GM12873 (cell line): ENCODE results near the gene TRIM69.

Source experiments
- TF ChIP-seq, protein P1 (sequence below): IDR thresholded peaks from 2 replicates; pipeline ENCODE4 v1.5.1; 2012; ENCODE audit warnings: low read depth, mild to moderate bottlenecking, moderate library complexity, low read length, control low read depth; ENCODE audit not compliant: insufficient read depth; ENCODE audit errors: missing control alignments

TRIM69 gene, protein sequence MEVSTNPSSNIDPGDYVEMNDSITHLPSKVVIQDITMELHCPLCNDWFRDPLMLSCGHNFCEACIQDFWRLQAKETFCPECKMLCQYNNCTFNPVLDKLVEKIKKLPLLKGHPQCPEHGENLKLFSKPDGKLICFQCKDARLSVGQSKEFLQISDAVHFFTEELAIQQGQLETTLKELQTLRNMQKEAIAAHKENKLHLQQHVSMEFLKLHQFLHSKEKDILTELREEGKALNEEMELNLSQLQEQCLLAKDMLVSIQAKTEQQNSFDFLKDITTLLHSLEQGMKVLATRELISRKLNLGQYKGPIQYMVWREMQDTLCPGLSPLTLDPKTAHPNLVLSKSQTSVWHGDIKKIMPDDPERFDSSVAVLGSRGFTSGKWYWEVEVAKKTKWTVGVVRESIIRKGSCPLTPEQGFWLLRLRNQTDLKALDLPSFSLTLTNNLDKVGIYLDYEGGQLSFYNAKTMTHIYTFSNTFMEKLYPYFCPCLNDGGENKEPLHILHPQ

DNA sequence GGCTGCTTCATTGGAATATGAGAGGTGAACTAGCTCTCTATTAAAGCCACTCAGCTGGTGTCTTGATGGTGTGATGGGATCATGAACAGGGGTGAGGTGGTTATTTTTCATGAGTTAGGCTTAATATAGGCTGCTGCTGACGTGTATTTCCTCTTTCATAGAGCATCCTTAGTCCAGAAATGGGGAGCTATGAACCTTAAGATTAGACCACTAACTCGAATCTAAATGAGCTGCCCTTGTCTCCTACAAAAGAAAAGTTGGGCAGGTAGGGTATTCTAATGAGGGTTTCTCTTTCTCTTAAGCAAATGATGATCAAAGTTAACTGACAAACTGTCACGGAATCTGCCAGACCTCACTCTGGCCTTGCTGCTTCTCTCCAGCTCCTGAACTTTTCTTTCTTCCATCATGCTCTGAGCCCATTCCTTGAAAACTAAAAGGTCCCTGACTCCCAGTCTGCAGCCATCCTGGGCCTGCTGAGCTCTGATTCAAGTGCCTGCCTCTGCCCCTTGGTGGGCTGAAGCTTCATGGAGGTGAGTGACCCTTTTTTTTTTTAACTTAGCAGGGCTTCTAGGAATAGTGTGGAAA lies at the start of gene TRIM69:
TRIM69 (plus strand) TSS at position 348 of the 585 bp plus-strand sequence; CDS start at position 525, 177 bp downstream.
- TF ChIP-seq, protein P1, sequence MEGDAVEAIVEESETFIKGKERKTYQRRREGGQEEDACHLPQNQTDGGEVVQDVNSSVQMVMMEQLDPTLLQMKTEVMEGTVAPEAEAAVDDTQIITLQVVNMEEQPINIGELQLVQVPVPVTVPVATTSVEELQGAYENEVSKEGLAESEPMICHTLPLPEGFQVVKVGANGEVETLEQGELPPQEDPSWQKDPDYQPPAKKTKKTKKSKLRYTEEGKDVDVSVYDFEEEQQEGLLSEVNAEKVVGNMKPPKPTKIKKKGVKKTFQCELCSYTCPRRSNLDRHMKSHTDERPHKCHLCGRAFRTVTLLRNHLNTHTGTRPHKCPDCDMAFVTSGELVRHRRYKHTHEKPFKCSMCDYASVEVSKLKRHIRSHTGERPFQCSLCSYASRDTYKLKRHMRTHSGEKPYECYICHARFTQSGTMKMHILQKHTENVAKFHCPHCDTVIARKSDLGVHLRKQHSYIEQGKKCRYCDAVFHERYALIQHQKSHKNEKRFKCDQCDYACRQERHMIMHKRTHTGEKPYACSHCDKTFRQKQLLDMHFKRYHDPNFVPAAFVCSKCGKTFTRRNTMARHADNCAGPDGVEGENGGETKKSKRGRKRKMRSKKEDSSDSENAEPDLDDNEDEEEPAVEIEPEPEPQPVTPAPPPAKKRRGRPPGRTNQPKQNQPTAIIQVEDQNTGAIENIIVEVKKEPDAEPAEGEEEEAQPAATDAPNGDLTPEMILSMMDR = no peak

DNA sequence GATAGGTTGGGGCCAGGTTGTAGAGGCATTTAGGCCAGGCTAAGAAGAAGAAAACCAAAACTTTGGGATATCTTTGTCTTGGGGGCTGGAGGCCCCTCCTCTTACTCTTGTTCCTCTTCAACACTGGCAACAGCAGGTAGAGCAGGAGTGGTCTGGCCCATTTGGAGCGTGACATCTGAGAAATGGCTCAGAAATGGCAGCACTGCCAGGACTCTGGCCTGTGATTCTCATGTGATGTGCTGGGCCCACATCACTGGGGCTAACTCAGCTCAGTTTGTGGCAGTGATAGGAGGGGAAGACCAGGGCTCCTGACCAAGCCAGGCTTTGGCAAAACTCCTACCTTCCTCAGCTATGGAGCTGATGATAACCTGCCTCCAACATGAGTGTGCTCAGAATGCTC lies 43.7 kb upstream of the TRIM69 start:
- TF ChIP-seq, protein P1 = no peak

DNA sequence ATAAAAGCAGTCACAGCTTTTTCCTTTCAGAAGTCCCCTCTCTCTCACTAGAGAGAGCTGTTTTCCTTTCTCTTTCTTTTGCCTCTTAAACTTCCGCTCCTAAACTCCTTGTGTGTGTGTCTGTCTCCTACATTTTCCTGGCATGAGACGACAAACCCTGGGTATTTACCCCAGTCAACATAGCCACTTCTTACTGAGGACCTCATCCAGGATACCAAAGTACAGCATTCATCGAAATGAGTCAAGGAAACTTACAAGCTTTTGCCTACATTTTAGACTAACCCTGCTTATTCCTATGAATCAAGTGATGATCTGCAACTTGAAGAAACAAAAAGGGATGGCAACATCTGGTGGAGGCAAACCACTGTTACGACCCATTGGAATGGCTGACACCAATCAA lies 41.9 kb upstream of the TRIM69 start:
- TF ChIP-seq, protein P1 = no peak

DNA sequence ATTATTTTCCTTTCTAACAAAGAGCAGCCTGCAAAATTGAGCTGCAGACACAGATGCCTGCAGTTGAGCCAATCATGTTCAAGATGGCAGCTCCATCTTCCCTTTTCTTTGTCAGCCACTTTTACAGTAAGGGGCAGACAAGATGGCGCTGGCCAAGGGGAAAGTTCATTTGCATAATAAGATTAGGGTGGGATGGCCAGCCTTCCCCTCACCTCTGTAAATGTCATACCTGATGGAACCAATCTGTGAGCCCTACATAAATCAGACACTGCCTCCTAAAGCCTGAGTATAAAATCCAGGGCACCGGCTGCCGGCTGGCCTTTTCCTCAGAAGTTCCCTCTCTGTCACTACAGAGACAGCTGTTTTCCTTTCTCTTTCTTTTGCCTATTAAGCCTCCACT lies 41.0 kb upstream of the TRIM69 start:
- TF ChIP-seq, protein P1 = no peak

DNA sequence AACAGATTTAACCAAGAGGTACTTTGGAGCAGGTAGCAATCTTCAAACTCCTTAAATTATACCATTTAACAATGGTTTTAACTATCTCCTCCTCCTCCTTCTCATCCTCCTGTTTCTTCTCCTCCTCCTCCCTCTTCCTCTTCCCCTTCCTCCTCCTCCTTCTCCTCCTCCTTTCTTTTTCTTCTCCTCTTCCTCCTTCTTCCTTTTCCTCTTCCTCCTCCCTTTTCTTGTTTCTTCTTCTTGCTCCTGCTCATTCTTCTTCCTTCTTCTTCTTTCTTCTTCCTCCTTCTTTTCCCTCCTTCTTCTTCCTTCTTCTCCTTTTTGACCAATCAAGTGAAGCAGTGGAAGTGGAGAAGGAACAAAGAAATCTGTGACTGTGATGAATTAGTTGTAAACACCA lies 39.3 kb upstream of the TRIM69 start:
- TF ChIP-seq, protein P1 = no peak

DNA sequence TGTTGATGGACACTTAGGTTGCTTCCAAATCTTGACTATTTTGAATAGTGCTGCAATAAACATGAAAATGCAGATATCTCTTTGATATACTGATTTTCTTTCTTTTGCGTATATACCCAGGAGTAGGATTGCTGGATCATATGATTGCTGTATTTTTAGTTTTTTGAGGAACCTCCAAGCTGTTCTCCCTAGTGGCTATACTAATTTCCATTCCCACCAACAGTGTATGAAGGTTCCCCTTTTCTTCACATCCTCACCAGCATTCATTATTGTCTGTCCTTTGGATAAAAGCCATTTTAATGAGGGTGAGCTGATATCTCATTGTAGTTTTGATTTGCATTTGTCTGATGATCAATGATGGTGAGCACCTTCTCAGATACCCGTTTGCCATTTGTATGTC lies 37.7 kb upstream of the TRIM69 start:
- TF ChIP-seq, protein P1 = no peak

DNA sequence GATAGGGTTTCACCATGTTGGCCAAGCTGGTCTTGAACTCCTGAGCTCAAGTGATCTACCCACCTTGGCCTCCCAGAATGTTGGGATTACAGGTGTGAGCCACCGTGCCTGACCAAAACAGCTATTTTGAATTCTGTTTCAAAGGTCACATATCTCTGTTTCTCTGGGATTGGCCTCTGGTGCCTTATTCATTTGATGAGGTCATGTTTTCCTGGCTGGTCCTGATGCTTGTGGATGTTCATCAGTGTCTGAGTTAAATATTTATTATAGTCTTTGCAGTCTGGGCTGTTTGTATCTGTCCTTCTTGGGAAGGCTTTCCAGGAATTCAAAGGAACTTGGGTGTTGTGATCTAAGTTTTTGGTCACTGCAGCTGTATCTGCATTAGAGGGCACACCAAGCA lies 30.3 kb upstream of the TRIM69 start:
- TF ChIP-seq, protein P1 = no peak
